ENCODE data around the gene VWF. TPM values are rescaled to one million over a fixed set of nuclear protein-coding genes. Genes with fewer than 3 reads are reported as not detected.
"Not testable (repeated sequence)": the region's sequence is repeated elsewhere in the genome, so short reads cannot be mapped to it uniquely, and the experiment has no call there.

VWF gene
- total RNA-seq, 4 donors from 2014 or later, result 34.3 to 107 (median 50.3) TPM

DNA sequence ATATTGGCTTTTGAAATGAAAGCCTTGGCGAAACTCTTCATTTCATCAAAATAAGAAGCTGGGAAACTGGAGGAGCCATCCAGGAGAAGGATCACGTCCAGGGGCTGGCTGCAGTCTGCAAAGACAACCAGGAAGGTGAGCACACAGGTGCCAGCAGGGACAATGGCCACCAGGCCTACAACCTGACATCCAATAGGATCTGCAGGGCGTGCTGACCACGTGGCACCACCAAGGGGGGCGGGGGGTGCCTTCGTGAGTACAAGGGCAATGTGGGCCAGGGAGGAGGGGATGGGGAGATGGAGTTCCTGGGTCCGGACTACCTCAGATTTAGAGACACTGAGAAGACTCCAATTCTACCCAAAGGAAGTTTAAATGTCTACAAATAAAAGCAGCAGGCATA lies 107.7 kb downstream of the VWF start:
- intact Hi-C loops (cut with DNase I; ENCODE audit: low total_unique reads), result no loop called here
- no peak for TF ChIP-seq POLR2A (IDR thresholded peaks at IDR 0.05)
- TF ChIP-seq, protein P1, sequence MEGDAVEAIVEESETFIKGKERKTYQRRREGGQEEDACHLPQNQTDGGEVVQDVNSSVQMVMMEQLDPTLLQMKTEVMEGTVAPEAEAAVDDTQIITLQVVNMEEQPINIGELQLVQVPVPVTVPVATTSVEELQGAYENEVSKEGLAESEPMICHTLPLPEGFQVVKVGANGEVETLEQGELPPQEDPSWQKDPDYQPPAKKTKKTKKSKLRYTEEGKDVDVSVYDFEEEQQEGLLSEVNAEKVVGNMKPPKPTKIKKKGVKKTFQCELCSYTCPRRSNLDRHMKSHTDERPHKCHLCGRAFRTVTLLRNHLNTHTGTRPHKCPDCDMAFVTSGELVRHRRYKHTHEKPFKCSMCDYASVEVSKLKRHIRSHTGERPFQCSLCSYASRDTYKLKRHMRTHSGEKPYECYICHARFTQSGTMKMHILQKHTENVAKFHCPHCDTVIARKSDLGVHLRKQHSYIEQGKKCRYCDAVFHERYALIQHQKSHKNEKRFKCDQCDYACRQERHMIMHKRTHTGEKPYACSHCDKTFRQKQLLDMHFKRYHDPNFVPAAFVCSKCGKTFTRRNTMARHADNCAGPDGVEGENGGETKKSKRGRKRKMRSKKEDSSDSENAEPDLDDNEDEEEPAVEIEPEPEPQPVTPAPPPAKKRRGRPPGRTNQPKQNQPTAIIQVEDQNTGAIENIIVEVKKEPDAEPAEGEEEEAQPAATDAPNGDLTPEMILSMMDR (IDR thresholded peaks at IDR 0.05), result no peak
- DNase-seq (ENCODE audit: low spot score in 2 of 2), result no peak
- H3K4me3 ChIP-seq (ENCODE audit: low read depth, poor library complexity, severe bottlenecking), result no peak overlapping the region
- 80 to 82% methylated on average over 7 of the region's 7 CpGs for WGBS, 2 donors

DNA sequence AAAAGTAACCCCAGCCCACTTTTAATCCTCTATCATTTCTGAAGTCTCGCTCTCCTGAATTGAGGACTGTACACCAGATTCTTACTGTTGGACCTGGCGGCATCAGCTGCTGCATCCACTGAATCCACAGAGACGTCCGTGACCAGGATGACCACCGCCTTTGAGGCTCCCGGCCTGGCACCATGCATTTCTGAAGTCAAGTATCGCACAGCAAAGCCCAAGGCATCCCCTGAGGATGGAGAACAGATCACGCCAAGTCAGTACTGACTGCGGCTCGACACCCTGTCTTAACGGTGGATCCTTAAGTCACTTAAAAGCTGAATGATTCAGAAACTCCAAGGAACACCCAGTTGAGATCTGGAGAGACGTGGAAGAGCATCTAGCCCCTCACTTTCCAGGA lies 108.5 kb downstream of the VWF start:
- H3K4me3 ChIP-seq (ENCODE audit: low read depth, poor library complexity, severe bottlenecking); DNase-seq (ENCODE audit: low spot score in 2 of 2); intact Hi-C loops (cut with DNase I; ENCODE audit: low total_unique reads): not testable (repeated sequence)
- WGBS, 2 donors, result 92 to 93% methylated on average over 12 of the region's 12 CpGs

DNA sequence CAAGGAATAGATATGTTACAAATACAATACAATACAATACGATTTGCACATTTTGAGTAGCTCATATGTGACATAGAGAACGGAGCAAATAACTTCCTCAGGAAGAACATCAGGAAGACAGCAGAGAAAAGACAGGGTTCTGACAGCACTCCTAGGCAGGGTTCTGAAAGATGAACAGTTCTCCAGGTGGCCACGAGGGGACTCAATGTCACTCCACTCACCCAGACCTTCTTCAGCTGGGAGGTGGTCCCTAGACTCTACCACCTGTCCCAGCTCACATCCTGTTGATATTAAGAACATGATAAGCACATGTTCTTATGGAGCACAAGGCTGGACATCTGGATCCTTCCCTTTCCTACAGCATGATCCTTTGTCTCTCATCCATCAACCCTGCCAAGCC lies 109.2 kb downstream of the VWF start:
- H3K4me3 ChIP-seq (ENCODE audit: low read depth, poor library complexity, severe bottlenecking); DNase-seq (ENCODE audit: low spot score in 2 of 2); intact Hi-C loops (cut with DNase I; ENCODE audit: low total_unique reads): not testable (repeated sequence)
- 67 to 69% methylated on average over 3 of the region's 3 CpGs for WGBS, 2 donors

DNA sequence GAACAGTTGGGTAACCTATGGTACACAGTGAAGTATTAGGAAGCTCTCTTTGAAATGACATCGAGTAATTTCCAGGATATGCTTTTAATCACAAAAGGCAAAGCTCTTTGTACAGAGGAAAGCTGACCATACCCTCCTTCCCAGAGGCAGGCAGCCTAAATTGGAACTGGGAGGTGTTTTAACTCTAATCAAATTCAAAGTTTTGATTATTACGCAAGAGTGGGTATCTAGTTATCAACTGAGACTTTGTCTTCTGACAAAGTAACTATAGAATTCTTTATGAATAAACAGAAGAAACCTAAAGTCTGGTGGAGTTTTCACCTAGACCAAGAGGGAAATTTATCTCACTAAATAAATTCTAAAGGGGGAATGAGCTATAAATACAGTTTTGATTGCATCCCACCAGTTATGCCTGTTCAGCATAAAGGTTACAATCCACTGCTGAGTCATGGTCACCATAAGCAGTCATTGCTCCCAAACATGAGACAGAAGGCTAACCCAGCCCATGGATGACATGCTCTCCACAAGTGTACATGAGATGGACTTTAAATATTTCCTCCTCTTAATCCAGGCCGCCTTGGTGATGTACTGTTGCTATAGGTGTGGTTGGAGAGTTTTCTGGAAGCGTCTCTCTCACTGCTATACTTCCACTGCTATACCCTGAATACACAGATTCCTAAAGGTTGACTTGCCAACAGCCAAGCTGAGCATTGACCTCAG lies 113.7 kb downstream of the VWF start:
- WGBS, 2 donors, result 92 to 93% methylated on average over 4 of the region's 4 CpGs
- intact Hi-C loops (cut with DNase I; ENCODE audit: low total_unique reads), result not testable (repeated sequence)

DNA sequence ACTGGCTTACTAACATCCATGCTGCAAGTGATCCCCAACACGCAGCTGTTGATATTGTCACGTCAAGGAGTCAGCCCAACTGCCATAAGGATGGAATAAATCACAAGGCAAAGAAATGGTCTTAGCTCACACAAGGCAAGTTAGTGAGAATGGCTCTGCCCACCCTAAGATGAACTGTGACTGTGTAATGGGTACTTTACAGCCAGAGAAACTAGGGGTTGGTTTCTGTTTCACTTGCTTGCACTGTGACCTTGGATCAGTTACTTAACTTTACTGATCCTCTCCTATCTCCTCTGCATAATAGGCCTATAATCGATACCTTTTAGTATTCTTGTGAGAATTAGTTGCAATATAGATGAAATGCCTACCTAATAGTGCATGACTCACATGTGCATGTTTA lies 127.2 kb downstream of the VWF start:
- intact Hi-C loops (cut with DNase I; ENCODE audit: low total_unique reads), result no loop called here
- no peak for TF ChIP-seq POLR2A (IDR thresholded peaks at IDR 0.05)
- TF ChIP-seq, protein P1 (IDR thresholded peaks at IDR 0.05), result no peak
- H3K4me3 ChIP-seq (ENCODE audit: low read depth, poor library complexity, severe bottlenecking), result no peak overlapping the region
- no peak for DNase-seq (ENCODE audit: low spot score in 2 of 2)
- 97 to 98% methylated on average over 3 of the region's 3 CpGs for WGBS, 2 donors

More for the DNA sequence above, 113.7 kb downstream of the VWF start:
- not testable (repeated sequence) for H3K4me3 ChIP-seq (ENCODE audit: low read depth, poor library complexity, severe bottlenecking); DNase-seq (ENCODE audit: low spot score in 2 of 2)

DNA sequence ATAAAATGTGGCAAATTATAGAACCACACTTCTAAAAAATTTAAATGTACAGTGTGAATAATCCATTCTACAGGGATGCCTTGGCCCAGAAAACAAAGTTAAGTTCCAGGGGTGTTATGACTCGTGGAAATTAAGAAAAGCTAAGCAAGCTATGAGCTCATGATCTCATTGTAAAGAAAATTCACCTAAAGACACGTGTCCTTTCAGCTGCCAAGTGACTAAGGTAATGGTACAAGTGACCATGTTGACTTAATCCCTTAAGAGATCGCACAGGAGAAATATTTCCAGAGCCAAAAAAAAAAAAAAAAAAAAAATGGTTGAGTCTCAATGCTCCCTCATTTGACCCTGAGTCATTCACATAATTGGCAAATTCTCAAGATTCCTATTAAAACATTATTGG lies 128.0 kb downstream of the VWF start:
- intact Hi-C loops (cut with DNase I; ENCODE audit: low total_unique reads), result no loop called here
- WGBS, 2 donors, result 66 to 69% methylated on average over 3 of the region's 3 CpGs
- DNase-seq (ENCODE audit: low spot score in 2 of 2), result no peak
- TF ChIP-seq, protein P1 (IDR thresholded peaks at IDR 0.05), result no peak
- TF ChIP-seq POLR2A (IDR thresholded peaks at IDR 0.05), result no peak
- H3K4me3 ChIP-seq (ENCODE audit: low read depth, poor library complexity, severe bottlenecking), result no peak overlapping the region

DNA sequence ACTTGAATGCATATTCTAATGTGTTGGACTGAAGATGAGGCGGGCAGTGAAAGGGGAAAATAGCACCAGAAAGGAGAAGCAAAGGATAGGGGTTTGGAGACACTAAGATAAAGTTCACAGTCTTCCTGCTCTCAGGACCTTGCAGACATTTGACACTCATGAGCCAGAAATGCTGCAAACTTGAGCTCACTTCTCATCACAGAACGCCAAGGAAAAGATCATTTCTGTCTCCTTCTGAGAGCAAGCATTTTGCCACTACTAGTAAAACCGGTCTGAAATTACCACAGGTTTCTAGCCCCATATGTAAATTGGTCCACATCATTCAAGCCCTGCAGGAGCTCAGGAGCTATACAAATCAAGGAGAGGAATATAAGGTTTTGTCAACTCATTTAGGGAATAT lies 134.8 kb downstream of the VWF start:
- WGBS, 2 donors, result 89 to 90% methylated on average over 3 of the region's 3 CpGs
- no peak for DNase-seq (ENCODE audit: low spot score in 2 of 2)
- TF ChIP-seq, protein P1 (IDR thresholded peaks at IDR 0.05), result no peak
- no peak for TF ChIP-seq POLR2A (IDR thresholded peaks at IDR 0.05)

More for the DNA sequence above, 134.8 kb downstream of the VWF start:
- no peak overlapping the region for H3K4me3 ChIP-seq (ENCODE audit: low read depth, poor library complexity, severe bottlenecking)
- intact Hi-C loops (cut with DNase I; ENCODE audit: low total_unique reads), result loop anchor here (5.0 to 10.0 kb wide), 2 partner anchors 53 to 295 kb away; no protein-coding TSS in a partner anchor
